Pulmonary artery endothelial cell (primary cell): ENCODE measurements around the gene FCN1. TPM values are rescaled to one million over a fixed set of nuclear protein-coding genes. Genes with fewer than 3 reads are reported as not detected.
"Not testable (repeated sequence)": the region's sequence is repeated elsewhere in the genome, so short reads cannot be mapped to it uniquely, and the experiment has no call there.

Experiments
- DNase-seq: peaks from one replicate; pipeline ENCODE4 v3.0.0-alpha.2; 2011; ENCODE audit warnings: low read depth, low spot score
- total RNA-seq: library from RNA; depleted of rRNA; stranded (reverse); fragments of >200 nt; gene quantifications from 2 replicates; pipeline ENCODE4 v1.2.3, GENCODE V29; 2014

The FCN1 gene
- not detected in 2 replicates for total RNA-seq

DNA sequence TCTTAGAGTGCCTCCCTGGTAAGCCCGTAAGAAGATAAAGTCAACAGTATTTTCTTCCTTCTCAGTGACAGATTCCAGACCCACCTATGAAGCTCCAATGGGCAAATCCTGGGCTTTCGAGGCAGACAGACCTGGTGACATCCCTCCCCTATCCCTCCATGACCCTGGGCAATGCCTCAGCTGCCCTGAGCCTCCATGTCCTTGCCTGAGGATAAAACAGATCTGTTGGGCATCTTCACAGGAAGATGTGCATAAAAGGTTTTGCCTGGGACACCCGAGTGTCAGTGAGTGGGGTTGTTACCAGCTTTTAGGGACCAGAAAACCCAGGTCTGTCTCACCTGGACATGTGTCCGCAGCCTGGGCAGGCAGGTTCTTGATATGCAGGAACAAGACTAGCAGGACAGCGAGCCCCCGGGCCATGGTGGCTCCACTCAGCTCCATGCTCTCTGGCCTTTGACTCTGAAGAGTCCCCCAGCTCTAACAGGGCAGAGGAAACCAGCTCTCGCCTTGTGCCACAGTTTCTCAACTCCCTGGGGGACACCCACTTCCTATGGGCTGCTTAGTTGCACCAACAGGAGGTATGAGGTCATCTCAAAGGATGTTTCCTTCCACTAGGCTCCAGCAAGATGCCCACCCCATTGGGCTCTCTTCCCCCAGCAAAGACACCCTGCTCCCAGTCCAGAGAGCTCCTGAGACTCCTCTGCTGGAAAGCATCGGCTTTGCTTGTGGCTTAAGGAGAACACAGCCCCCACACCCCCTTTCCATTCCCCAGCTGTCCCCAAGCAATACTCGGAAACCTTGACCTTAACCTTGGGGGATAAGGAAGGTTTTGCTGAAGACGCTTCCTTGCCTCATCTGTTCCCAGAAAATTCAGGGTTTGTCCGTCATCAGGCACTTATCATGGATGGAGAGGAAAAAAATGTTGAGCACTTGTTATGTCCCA, at the start of gene FCN1:
Gene FCN1 (minus strand): TSS at position 482 of the 943 bp plus-strand sequence. CDS start 41 bp downstream, at position 441.
- no peak for DNase-seq

GRCh38 chr9:134966697-134967546, 49.2 kb upstream of the FCN1 start:
- DNase-seq, result no peak

GRCh38 chr9:134966270-134966669, 48.6 kb upstream of the FCN1 start:
- DNase-seq, result no peak

GRCh38 chr9:134965851-134966250, 48.1 kb upstream of the FCN1 start:
- DNase-seq, result no peak

DNA sequence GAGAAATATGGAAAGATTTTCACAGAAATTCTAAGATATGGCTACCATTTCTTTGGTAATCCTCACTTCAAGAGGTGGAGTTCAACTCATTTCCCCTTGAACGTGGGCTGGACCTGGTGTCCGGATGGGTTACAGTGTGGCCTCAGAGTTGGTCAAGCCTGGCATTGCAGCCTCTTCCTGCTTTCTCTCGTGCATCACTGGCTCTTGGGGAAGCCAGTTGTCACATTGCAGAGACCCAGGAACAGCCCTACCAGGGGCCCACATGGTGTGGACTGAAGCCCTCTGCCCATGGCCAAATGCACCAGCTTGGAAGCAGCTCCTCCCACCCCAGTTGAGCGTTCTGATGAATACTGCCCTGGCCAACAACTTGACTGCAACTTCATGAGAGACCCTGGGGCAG, 47.7 kb upstream of the FCN1 start:
- DNase-seq, result no peak

DNA sequence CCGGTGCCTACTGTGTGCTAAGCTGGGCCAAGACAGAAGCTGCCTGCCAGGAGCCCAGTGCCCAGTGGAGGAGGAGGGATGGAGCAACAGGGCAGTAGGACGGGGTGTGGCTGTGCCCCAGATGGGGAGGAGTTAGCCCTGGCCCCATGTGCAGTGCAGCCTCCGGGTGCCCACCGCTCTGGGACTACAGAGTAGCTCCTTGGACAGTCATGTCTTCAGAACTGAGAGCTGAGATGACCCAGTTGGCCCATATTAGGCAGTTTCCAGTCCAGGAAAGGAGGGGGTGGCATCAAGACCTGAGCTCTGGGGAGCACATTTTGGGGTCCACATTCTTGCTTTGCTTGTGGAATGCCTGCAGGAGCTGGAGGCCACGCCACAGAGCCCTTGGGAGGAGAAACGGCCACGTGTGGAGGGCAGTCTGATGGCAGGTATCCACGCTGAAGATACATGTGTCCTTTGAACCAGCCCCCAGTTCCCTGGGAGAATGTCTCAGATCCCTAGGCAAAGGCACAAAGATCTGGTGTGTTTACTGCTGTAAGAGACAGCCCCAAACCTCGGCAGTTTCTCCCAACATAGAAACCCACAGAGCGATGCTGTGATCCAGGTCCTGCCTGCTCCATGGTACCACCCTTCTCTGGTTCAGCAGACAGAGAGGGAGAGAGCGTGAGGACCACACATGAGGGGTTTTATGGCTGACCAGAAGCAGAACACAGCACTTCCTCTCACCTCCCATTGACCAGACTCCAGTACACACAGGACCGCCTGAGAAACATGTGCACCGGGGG, 46.8 kb upstream of the FCN1 start:
- no peak for DNase-seq

DNA sequence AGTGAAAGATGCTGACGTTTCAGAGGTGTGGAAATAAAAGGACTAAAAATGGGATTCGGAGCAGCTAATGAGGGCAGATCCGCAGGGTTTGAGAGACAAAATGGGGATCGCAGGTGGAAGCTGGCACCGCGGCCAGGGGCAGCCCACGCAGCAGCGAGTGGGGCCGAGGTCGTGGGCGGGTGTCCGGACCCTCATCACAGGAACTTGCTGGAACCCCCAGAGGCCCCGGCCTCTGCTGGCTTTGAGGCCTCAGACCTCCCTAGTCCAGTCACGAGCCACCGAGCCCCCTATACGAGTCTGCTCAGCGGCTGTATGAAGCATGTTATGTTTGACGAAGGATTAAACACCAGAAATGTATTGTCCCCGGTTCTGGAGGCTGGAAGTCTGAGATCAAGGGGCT, 45.8 kb upstream of the FCN1 start:
- no peak for DNase-seq

DNA sequence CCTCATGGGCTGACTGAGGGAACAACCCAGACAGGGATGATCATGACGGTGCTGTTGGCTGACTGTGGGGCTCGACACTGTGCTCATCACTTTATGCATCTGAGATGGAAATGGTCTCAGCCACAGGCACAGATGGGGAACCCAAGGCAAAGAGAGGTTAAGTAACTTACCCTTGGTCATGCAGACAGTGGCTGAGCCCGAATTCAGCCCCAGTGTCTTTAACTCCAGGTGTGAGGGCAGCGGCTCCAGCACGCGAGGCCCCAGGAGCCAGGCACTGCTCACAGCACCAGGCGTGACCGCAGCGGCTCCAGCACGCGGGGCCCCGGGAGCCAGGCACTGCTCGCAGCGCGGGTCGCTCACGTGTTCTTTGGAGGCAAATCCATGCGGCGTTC, 45.3 kb upstream of the FCN1 start:
- no peak for DNase-seq

DNA sequence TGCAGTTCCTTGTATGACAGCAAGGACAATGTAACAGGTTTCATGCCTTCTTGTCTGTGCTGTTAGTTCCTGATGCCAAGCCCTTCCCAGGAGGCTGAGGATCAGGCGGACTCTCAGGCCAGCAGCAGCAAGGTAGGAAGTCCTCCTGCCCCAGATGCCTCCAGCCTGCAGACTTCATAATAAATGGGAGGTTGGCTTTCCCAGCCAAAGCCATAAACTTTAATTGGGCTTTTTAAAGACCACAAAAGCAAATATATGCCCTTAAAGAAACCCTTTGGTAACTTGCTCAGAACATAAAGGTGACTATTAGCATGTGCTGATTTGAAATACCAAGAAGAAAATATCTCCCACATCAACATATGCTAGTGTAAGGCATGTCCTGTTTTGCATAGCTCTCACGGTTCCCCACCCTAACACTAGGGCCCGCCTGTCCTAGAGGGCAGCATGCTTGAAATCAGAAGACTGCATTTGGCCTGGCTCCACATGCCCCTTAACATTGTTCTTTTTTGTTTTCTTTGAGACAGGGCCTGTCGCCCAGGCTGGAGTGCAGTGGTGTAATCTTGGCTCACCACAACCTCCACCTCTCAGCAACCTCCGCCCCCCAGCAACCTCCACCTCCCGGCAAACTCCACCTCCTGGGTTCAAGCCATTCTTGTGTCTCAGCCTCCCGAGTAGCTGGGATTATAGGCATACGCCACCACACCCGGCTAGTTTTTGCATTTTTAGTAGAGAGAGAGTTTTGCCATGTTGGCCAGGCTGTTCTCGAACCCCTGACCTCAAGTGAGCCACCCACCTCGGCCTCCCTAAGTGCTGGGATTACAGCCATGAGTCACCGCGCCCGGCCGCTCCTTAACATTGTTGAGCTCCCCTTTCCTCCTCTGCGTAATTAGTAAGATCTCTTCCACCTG, 44.6 kb upstream of the FCN1 start:
- DNase-seq, result no peak

GRCh38 chr9:134961331-134962064, 43.8 kb upstream of the FCN1 start:
- no peak for DNase-seq

GRCh38 chr9:134960701-134961181, 43.0 kb upstream of the FCN1 start:
- no peak for DNase-seq

GRCh38 chr9:134959971-134960310, 42.2 kb upstream of the FCN1 start:
- DNase-seq, result no peak

DNA sequence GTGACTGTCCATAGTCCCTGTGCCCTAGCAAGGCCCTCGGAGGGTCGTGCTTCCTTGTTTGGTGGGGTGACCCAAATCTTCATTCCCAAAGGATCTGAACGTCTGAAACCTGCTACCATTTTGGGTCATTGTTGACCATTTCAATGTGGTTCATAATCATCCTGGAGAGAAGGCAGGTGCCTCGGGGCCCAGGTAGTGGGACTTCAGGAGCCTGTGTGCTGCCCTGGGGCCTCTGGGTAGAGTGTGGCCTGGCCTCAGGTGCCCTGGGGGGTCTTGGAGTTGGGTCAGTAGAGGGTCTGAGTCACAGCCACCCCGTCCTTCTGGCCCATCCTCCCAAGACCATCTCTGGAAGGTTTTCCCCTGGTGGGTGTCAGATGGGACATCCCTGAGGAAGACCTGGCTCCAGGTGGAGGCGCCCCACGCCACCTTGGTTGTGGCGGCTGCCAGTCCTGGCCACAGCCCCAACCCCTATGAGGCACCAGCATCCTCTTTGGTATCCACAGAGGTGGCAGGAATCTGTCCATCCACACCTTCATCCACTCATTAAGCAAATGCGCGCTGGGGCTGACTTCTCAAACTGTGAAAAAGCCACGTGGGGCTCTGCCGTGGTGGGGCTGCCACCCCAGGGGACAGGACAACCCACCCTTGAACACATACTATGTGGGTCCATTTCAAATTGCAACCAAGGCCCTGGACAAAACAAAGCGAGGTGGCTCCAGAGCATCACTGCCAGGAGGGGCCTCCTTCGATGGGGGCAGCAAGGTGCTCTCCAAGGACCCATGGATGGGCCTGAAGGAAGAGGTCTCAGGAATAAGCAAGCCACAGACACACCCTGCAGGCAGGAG, 41.6 kb upstream of the FCN1 start:
- DNase-seq, result no peak

DNA sequence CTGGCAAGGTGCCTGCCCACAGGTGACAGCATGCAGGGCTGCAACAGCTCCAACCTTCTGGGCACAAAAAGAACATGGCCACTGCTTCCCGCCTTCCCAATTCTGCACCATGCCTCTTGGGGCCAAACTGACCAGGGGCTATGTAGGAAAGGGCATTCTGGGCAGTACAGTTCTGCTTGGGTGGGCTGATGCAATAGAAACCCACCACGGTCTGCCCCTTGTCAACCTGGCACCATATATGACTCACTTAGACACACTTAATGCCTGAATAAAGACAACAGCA, 40.2 kb upstream of the FCN1 start:
- DNase-seq, result no peak

- DNase-seq, result no peak
Observed at GRCh38 chr9:134957165-134957944, 39.6 kb upstream of the FCN1 start.

GRCh38 chr9:134956387-134956786, 38.7 kb upstream of the FCN1 start:
- DNase-seq, result not testable (repeated sequence)

DNA sequence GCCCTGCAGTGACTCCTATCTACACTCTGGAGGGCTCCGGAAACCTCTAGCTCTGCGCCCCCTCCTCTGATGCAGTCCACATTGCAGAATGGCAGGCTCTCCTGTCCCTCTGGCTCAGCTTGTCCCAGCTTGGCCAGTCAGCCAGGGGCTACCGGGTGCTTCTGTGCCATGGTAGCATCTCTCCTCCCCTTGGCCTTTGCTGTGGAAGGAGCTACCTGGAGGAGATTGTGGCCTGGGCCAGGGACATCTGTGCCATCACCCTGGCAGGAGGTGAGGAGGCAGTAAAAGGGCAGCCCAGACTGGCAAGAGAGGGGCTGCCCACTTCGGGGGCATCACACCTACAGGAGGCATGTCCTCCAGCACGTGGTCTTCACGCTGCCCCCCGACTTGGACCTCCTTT, 38.1 kb upstream of the FCN1 start:
- DNase-seq, result no peak

- DNase-seq, result no peak
Observed at GRCh38 chr9:134955156-134955555, 37.4 kb upstream of the FCN1 start.
